Neural cell (in vitro differentiated cells): ENCODE results near the gene PLAAT2. TPM values are rescaled to one million over a fixed set of nuclear protein-coding genes. Genes with fewer than 3 reads are reported as not detected.

Experiments used
- H2AFZ ChIP-seq: fragments of 200-600, 300-800 bp; sonication (generic), shearing (Covaris generic); 2 replicates; pipeline ENCODE4 v1.6.0; 2014; ENCODE audit warnings: low read depth, mild to moderate bottlenecking, antibody characterized with exemption, low read length, moderate library complexity
- H3F3A ChIP-seq: fragments of 200-600 bp; shearing (Covaris generic); 2 replicates; pipeline ENCODE4 v1.6.1; 2016; ENCODE audit warnings: mild to moderate bottlenecking, moderate library complexity, mixed read lengths, antibody characterized with exemption, low read length; ENCODE audit not compliant: insufficient read depth, poor library complexity, severe bottlenecking
- H3K27ac ChIP-seq: fragments of 200-600, 300-800 bp; sonication (generic), shearing (Covaris generic); 2 replicates; pipeline ENCODE4 v1.5.1; 2014; ENCODE audit warnings: mild to moderate bottlenecking, low read length, moderate library complexity
- H3K27me3 ChIP-seq: fragments of 300-800, 200-600 bp; sonication (generic), shearing (Covaris generic); 2 replicates; pipeline ENCODE4 v1.6.0; 2014; ENCODE audit warnings: mild to moderate bottlenecking, low read depth, low read length, moderate library complexity; ENCODE audit not compliant: insufficient read depth
- H3K36me3 ChIP-seq: fragments of 300-800, 200-600 bp; sonication (generic), shearing (Covaris generic); 2 replicates; pipeline ENCODE4 v1.5.1; 2014; ENCODE audit warnings: mild to moderate bottlenecking, antibody characterized with exemption, low read length, moderate library complexity; ENCODE audit not compliant: insufficient read depth
- H3K4me2 ChIP-seq: fragments of 300-800, 200-600 bp; sonication (generic), shearing (Covaris generic); 2 replicates; pipeline ENCODE4 v1.6.0; 2014; ENCODE audit warnings: mild to moderate bottlenecking, low read length
- H3K4me3 ChIP-seq: fragments of 300-800, 200-600 bp; sonication (generic), shearing (Covaris generic); 2 replicates; pipeline ENCODE4 v1.5.1; 2014; ENCODE audit warnings: mild to moderate bottlenecking, low read length, moderate library complexity
- H3K79me2 ChIP-seq: fragments of 200-600 bp; shearing (Covaris generic); replicated peaks from 2 replicates; pipeline ENCODE4 v1.6.0; 2014; ENCODE audit warnings: mild to moderate bottlenecking, low read length, moderate library complexity; ENCODE audit not compliant: insufficient read depth
- H3K9ac ChIP-seq: fragments of 300-800, 200-600 bp; sonication (generic), shearing (Covaris generic); 2 replicates; pipeline ENCODE4 v1.6.1; 2016; ENCODE audit warnings: mild to moderate bottlenecking, low read length, mixed read lengths
- H3K9me2 ChIP-seq: fragments of 200-600 bp; shearing (Covaris generic); 2 replicates; pipeline ENCODE4 v1.6.1; 2016; ENCODE audit warnings: mild to moderate bottlenecking, low read length, mixed read lengths; ENCODE audit not compliant: insufficient read depth
- H3K9me3 ChIP-seq: fragments of 200-600, 300-800 bp; sonication (generic), shearing (Covaris generic); 2 replicates; pipeline ENCODE4 v1.6.1; 2016; ENCODE audit warnings: mild to moderate bottlenecking, mixed run types, low read length, moderate library complexity, mixed read lengths
- H4K20me1 ChIP-seq: fragments of 200-600 bp; shearing (Covaris generic); 2 replicates; pipeline ENCODE4 v1.6.1; 2016; ENCODE audit warnings: mild to moderate bottlenecking, mixed run types; ENCODE audit not compliant: insufficient read depth
- EP300 ChIP-seq: fragments of 450-650 bp; conservative IDR thresholded peaks from 2 replicates; pipeline ENCODE4 v1.6.1; 2014; ENCODE audit warnings: antibody characterized with exemption, mild to moderate bottlenecking, moderate library complexity; ENCODE audit not compliant: poor library complexity, severe bottlenecking
- EZH2 ChIP-seq: fragments of 200-600, 300-800 bp; shearing (Covaris generic), sonication (generic); IDR thresholded peaks from 2 replicates; pipeline ENCODE4 v1.6.1; 2014; ENCODE audit warnings: antibody characterized with exemption, low read length, borderline replicate concordance, mild to moderate bottlenecking; ENCODE audit not compliant: insufficient read depth, poor library complexity, severe bottlenecking
- MXI1 ChIP-seq: fragments of 450-650 bp; conservative IDR thresholded peaks from 2 replicates; pipeline ENCODE4 v1.6.1; 2014; ENCODE audit warnings: antibody characterized with exemption, mild to moderate bottlenecking; ENCODE audit not compliant: poor library complexity, severe bottlenecking
- POLR2AphosphoS5 ChIP-seq: IDR thresholded peaks from 2 replicates; pipeline ENCODE4 v1.6.1; 2012
- RAD21 ChIP-seq: fragments of 450-650 bp; conservative IDR thresholded peaks from 2 replicates; pipeline ENCODE4 v1.6.1; 2014; ENCODE audit warnings: antibody characterized with exemption, mild to moderate bottlenecking, moderate library complexity
- SMC3 ChIP-seq: fragments of 450-650 bp; conservative IDR thresholded peaks from 2 replicates; pipeline ENCODE4 v1.6.1; 2014; ENCODE audit warnings: antibody characterized with exemption, mild to moderate bottlenecking, moderate library complexity; ENCODE audit not compliant: poor library complexity
- TAF1 ChIP-seq: IDR thresholded peaks from 2 replicates; pipeline ENCODE4 v1.6.1; 2012; ENCODE audit warnings: low read depth
- polyA plus RNA-seq: library from polyadenylated mRNA; depleted of rRNA; stranded (reverse); fragments of >200 nt; gene quantifications from 2 replicates; pipeline ENCODE4 v1.2.3, GENCODE V29; 2014
- TF ChIP-seq, protein P1 (sequence below): fragments of 450-650 bp; IDR thresholded peaks from 2 replicates; pipeline ENCODE4 v1.5.1; 2014; ENCODE audit warnings: antibody characterized with exemption, mild to moderate bottlenecking, moderate library complexity; ENCODE audit not compliant: poor library complexity, severe bottlenecking
- TF ChIP-seq, protein P2 (sequence below): IDR thresholded peaks from 2 replicates; pipeline ENCODE4 v1.6.1; 2012; ENCODE audit warnings: borderline replicate concordance

The PLAAT2 gene
- polyA plus RNA-seq, 1 donor from 2014 or later: not detected

DNA sequence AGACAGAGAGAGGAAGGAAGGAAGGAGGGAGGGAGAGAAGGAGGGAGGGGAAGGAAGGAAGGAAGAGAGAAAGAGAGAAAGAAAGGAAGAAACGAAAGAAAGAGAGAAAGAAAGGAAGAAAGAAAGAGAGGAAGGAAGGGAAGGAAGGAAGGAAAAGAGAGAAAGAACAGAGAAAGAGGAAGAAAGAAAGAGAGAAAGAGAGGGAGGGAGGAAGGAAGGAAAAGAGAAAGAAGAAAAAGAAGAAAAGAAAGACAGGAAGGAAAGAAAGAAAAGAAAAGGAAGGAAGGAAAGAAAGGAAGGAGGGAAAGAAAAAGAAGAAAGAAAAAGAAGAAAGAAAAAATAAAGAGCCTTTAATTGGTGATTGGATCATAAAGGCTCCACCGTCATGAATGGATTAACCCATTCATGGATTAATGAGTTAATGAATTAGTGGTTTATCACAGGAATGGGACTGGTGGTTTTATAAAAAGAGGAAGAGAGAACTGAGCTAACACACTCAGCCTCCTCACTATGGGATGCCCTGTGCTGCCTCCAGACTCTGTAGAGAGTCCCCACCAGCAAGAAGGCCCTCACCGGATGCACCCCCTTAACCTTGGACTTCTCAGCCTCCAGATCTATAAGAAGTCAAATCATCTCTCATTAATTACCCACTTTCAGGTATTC lies 9.0 kb upstream of the PLAAT2 start:
- Histone ChIP-seq H3K27me3 (no peaks in the 10 kb centered on the region), H3K36me3 (no peaks in the 10 kb centered on the region), H3K79me2 (no peaks in the 10 kb centered on the region), H3K9me3 (no peaks in the 10 kb centered on the region), H3K27ac (no peak overlapping the region), H3F3A (no peaks in the 10 kb centered on the region), H3K4me3 (no peak overlapping the region), H3K9ac (no peak overlapping the region), H4K20me1 (no peaks in the 10 kb centered on the region), H2AFZ (no peak overlapping the region), H3K9me2 (no peaks in the 10 kb centered on the region), H3K4me2 (no peak overlapping the region)
- no peak for TF ChIP-seq EZH2
- TF ChIP-seq, protein P1, sequence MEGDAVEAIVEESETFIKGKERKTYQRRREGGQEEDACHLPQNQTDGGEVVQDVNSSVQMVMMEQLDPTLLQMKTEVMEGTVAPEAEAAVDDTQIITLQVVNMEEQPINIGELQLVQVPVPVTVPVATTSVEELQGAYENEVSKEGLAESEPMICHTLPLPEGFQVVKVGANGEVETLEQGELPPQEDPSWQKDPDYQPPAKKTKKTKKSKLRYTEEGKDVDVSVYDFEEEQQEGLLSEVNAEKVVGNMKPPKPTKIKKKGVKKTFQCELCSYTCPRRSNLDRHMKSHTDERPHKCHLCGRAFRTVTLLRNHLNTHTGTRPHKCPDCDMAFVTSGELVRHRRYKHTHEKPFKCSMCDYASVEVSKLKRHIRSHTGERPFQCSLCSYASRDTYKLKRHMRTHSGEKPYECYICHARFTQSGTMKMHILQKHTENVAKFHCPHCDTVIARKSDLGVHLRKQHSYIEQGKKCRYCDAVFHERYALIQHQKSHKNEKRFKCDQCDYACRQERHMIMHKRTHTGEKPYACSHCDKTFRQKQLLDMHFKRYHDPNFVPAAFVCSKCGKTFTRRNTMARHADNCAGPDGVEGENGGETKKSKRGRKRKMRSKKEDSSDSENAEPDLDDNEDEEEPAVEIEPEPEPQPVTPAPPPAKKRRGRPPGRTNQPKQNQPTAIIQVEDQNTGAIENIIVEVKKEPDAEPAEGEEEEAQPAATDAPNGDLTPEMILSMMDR: no peak
- no peak for TF ChIP-seq POLR2AphosphoS5
- TF ChIP-seq, protein P2, sequence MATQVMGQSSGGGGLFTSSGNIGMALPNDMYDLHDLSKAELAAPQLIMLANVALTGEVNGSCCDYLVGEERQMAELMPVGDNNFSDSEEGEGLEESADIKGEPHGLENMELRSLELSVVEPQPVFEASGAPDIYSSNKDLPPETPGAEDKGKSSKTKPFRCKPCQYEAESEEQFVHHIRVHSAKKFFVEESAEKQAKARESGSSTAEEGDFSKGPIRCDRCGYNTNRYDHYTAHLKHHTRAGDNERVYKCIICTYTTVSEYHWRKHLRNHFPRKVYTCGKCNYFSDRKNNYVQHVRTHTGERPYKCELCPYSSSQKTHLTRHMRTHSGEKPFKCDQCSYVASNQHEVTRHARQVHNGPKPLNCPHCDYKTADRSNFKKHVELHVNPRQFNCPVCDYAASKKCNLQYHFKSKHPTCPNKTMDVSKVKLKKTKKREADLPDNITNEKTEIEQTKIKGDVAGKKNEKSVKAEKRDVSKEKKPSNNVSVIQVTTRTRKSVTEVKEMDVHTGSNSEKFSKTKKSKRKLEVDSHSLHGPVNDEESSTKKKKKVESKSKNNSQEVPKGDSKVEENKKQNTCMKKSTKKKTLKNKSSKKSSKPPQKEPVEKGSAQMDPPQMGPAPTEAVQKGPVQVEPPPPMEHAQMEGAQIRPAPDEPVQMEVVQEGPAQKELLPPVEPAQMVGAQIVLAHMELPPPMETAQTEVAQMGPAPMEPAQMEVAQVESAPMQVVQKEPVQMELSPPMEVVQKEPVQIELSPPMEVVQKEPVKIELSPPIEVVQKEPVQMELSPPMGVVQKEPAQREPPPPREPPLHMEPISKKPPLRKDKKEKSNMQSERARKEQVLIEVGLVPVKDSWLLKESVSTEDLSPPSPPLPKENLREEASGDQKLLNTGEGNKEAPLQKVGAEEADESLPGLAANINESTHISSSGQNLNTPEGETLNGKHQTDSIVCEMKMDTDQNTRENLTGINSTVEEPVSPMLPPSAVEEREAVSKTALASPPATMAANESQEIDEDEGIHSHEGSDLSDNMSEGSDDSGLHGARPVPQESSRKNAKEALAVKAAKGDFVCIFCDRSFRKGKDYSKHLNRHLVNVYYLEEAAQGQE: no peak
- no peak for TF ChIP-seq RAD21
- no peak for TF ChIP-seq TAF1
- no peak for TF ChIP-seq EP300
- no peak for TF ChIP-seq MXI1
- no peak for TF ChIP-seq SMC3

GRCh38 chr11:63569570-63569969 lies 6.4 kb upstream of the PLAAT2 start:
- Histone ChIP-seq H3K9ac (no peak overlapping the region), H3K79me2 (no peaks in the 10 kb centered on the region), H3K9me2 (no peaks in the 10 kb centered on the region), H3F3A (no peaks in the 10 kb centered on the region), H3K36me3 (no peaks in the 10 kb centered on the region), H3K4me3 (no peak overlapping the region), H3K27ac (no peak overlapping the region), H3K27me3 (no peaks in the 10 kb centered on the region), H3K9me3 (no peaks in the 10 kb centered on the region), H3K4me2 (no peak overlapping the region), H4K20me1 (no peaks in the 10 kb centered on the region), H2AFZ (no peak overlapping the region)
- TF ChIP-seq EZH2 (no peak), TAF1 (no peak), RAD21 (no peak)
